OCI-LY7 (cell line): ENCODE measurements around the gene CARD10. TPM values are rescaled to one million over a fixed set of nuclear protein-coding genes. Genes with fewer than 3 reads are reported as not detected.

Source experiments
- BruUV-seq: library from RNA; stranded (reverse); fragments of 400-500 nt; replicated peaks from 2 replicates; lab custom pipeline; 2021; lab: Mats Ljungman, UMichigan
- CTCF ChIA-PET: fragments of 300-600 bp; sonication (Branson Sonifier 250); formaldehyde crosslinking; loops from one replicate; lab custom pipeline; 2022; ENCODE audit warnings: antibody characterized with exemption; ENCODE audit not compliant: unreplicated experiment; lab: Charles Lee
- POLR2A ChIA-PET: fragments of 300-600 bp; sonication (Branson Sonifier 250); formaldehyde crosslinking; loops from one replicate; lab custom pipeline; 2022; ENCODE audit warnings: antibody characterized with exemption; lab: Charles Lee
- DNase-seq: peaks from one replicate; pipeline ENCODE4 v3.0.0-alpha.2; 2015; ENCODE audit warnings: low spot score
- H2AFZ ChIP-seq: fragments of 200-600 bp; sonication (generic), shearing (Covaris generic); 2 replicates; pipeline ENCODE4 v1.6.1; 2014; ENCODE audit warnings: mild to moderate bottlenecking, antibody characterized with exemption, low read length, moderate library complexity
- H3K27ac ChIP-seq: fragments of 200-600 bp; sonication (generic); 2 replicates; pipeline ENCODE4 v1.5.1; 2014; ENCODE audit warnings: mixed run types, low read depth, mild to moderate bottlenecking, moderate library complexity, low read length, inconsistent platforms; ENCODE audit not compliant: poor library complexity, severe bottlenecking
- H3K36me3 ChIP-seq: fragments of 200-600 bp; sonication (generic); 2 replicates; pipeline ENCODE4 v1.6.1; 2014; ENCODE audit warnings: mild to moderate bottlenecking, antibody characterized with exemption, low read length, moderate library complexity, mixed read lengths; ENCODE audit not compliant: insufficient read depth
- H3K4me1 ChIP-seq: fragments of 200-600 bp; sonication (generic); 2 replicates; pipeline ENCODE4 v1.5.1; 2014; ENCODE audit warnings: mild to moderate bottlenecking, low read length; ENCODE audit not compliant: insufficient read depth, poor library complexity, severe bottlenecking
- H3K4me2 ChIP-seq: fragments of 200-600 bp; sonication (generic); 2 replicates; pipeline ENCODE4 v1.6.1; 2014; ENCODE audit warnings: mild to moderate bottlenecking, low read length
- H3K4me3 ChIP-seq: fragments of 200-600 bp; sonication (generic); 2 replicates; pipeline ENCODE4 v1.5.1; 2014; ENCODE audit warnings: mild to moderate bottlenecking, low read depth, low read length; ENCODE audit not compliant: poor library complexity, severe bottlenecking
- H3K79me2 ChIP-seq: fragments of 200-600 bp; sonication (generic); 2 replicates; pipeline ENCODE4 v1.6.1; 2016; ENCODE audit warnings: low read depth, mild to moderate bottlenecking, low read length, moderate library complexity, mixed read lengths; ENCODE audit not compliant: insufficient read depth
- H3K9me2 ChIP-seq: fragments of 200-600 bp; sonication (generic); 2 replicates; pipeline ENCODE4 v1.6.1; 2016; ENCODE audit warnings: mild to moderate bottlenecking, low read length, mixed read lengths; ENCODE audit not compliant: insufficient read depth
- H3K9me3 ChIP-seq: fragments of 200-600 bp; sonication (generic); 2 replicates; pipeline ENCODE4 v1.6.1; 2014; ENCODE audit warnings: mild to moderate bottlenecking, mixed run types, low read length, mixed read lengths
- H4K20me1 ChIP-seq: fragments of 200-600 bp; sonication (generic); 2 replicates; pipeline ENCODE4 v1.6.1; 2014; ENCODE audit warnings: mild to moderate bottlenecking, antibody characterized with exemption, low read length, moderate library complexity, mixed read lengths; ENCODE audit not compliant: insufficient read depth
- EZH2phosphoT487 ChIP-seq: fragments of 200-600 bp; sonication (generic); IDR thresholded peaks from 2 replicates; pipeline ENCODE4 v1.6.1; 2018; ENCODE audit warnings: low read depth, borderline replicate concordance, mild to moderate bottlenecking, mixed run types, antibody characterized with exemption, low read length, moderate library complexity, mixed read lengths
- intact Hi-C: fragments of 100-400 bp; cut with micrococcal nuclease; formaldehyde crosslinking; loops from one replicate; pipeline ENCODE4 v1.10.0; 2022; ENCODE audit not compliant: unreplicated experiment
- total RNA-seq, 2 experiments: library from RNA; depleted of rRNA in 1 of 2; stranded (reverse); fragments of >200 nt in 1 of 2; shearing (Covaris generic) in 1 of 2; gene quantifications; 2 replicates each; pipeline ENCODE4 v1.2.3, GENCODE V29; 2014 to 2022
- TF ChIP-seq, protein P1 (sequence below): fragments of 200-600 bp; sonication (generic); conservative IDR thresholded peaks from 2 replicates; pipeline ENCODE4 v1.5.1; 2014; ENCODE audit warnings: mild to moderate bottlenecking, antibody characterized with exemption, low read length, moderate library complexity, mixed read lengths

Gene CARD10
- total RNA-seq, 2 experiments from 2014 or later = 2.8 to 4.0 TPM

GRCh38 chr22:37461961-37462360 lies 57.3 kb downstream of the CARD10 start:
- no peak for DNase-seq
- no peaks in the 10 kb centered on the region for H3K9me3 ChIP-seq
- H3K4me3 ChIP-seq = no peak overlapping the region
- H3K4me1 ChIP-seq = peaks cover 49% of the 10 kb centered on the region
- peaks cover 25% of the 10 kb centered on the region for H3K36me3 ChIP-seq
- intact Hi-C loops = loop anchor here (5.0 kb wide), 1 partner anchor 35 kb away; no protein-coding TSS in a partner anchor
- BruUV-seq = no TSS peak
- no peak overlapping the region for H2AFZ ChIP-seq
- no peaks in the 10 kb centered on the region for H4K20me1 ChIP-seq
- TF ChIP-seq, protein P1, sequence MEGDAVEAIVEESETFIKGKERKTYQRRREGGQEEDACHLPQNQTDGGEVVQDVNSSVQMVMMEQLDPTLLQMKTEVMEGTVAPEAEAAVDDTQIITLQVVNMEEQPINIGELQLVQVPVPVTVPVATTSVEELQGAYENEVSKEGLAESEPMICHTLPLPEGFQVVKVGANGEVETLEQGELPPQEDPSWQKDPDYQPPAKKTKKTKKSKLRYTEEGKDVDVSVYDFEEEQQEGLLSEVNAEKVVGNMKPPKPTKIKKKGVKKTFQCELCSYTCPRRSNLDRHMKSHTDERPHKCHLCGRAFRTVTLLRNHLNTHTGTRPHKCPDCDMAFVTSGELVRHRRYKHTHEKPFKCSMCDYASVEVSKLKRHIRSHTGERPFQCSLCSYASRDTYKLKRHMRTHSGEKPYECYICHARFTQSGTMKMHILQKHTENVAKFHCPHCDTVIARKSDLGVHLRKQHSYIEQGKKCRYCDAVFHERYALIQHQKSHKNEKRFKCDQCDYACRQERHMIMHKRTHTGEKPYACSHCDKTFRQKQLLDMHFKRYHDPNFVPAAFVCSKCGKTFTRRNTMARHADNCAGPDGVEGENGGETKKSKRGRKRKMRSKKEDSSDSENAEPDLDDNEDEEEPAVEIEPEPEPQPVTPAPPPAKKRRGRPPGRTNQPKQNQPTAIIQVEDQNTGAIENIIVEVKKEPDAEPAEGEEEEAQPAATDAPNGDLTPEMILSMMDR = no peak
- no peak for TF ChIP-seq EZH2phosphoT487
- no peak overlapping the region for H3K4me2 ChIP-seq
- ChIA-PET POLR2A (no interaction called here), CTCF (no interaction called here)
- H3K9me2 ChIP-seq = no peaks in the 10 kb centered on the region
- no peaks in the 10 kb centered on the region for H3K79me2 ChIP-seq
- peak overlapping the region; percentile 4 for H3K27ac ChIP-seq

DNA sequence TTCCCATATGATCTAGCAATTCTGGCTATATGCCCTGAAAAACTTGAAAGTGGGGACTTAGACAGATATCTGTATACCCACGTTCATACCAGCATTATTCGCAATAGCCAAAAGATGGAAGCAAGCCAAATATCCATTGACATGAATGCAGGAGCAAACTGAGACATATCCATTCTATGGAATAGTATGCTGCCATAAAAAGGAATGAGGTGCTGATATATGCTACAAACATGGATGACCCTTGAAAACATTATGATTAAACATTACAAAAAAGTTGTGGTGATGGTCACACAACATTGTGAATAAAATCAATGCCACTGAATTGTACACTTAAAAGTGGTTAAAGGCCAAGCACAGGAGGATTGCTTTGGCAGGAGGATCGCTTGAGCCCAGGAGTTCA lies 58.5 kb downstream of the CARD10 start:
- no peak overlapping the region for H2AFZ ChIP-seq
- CTCF ChIA-PET = no interaction called here
- no peak for TF ChIP-seq EZH2phosphoT487
- TF ChIP-seq, protein P1 = no peak
- no TSS peak for BruUV-seq
- H3K4me2 ChIP-seq = no peak overlapping the region
- no peak for DNase-seq
- H3K9me2 ChIP-seq = no peaks in the 10 kb centered on the region
- peaks cover 13% of the 10 kb centered on the region for H3K36me3 ChIP-seq
- no peak overlapping the region for H3K27ac ChIP-seq
- H3K79me2 ChIP-seq = no peaks in the 10 kb centered on the region
- peaks cover 41% of the 10 kb centered on the region for H3K4me1 ChIP-seq
- intact Hi-C loops = loop anchor here (5.0 kb wide), 1 partner anchor 37 kb away; no protein-coding TSS in a partner anchor
- H4K20me1 ChIP-seq = no peaks in the 10 kb centered on the region
- no peak overlapping the region for H3K4me3 ChIP-seq
- no peaks in the 10 kb centered on the region for H3K9me3 ChIP-seq
- POLR2A ChIA-PET = no interaction called here

GRCh38 chr22:37459206-37459605 lies 60.0 kb downstream of the CARD10 start:
- CTCF ChIA-PET = no interaction called here
- H3K4me2 ChIP-seq = no peak overlapping the region
- H3K4me1 ChIP-seq = peaks cover 27% of the 10 kb centered on the region
- no peaks in the 10 kb centered on the region for H3K9me3 ChIP-seq
- no peak overlapping the region for H3K27ac ChIP-seq
- DNase-seq = no peak
- H2AFZ ChIP-seq = no peak overlapping the region
- POLR2A ChIA-PET = interaction anchor here (0.7 kb wide), 1 partner anchor 15 kb away, joined by 3 read pairs; no protein-coding TSS in a partner anchor
- no TSS peak for BruUV-seq
- TF ChIP-seq EZH2phosphoT487 = no peak
- TF ChIP-seq, protein P1 = no peak
- H3K79me2 ChIP-seq = no peaks in the 10 kb centered on the region
- intact Hi-C loops = loop anchor here (5.0 kb wide), 1 partner anchor 382 kb away; no protein-coding TSS in a partner anchor
- no peak overlapping the region for H3K4me3 ChIP-seq
- no peaks in the 10 kb centered on the region for H3K36me3 ChIP-seq
- no peaks in the 10 kb centered on the region for H3K9me2 ChIP-seq
- H4K20me1 ChIP-seq = no peaks in the 10 kb centered on the region
